Testis (tissue), 2 donors: Measurements from ENCODE around the gene PPP2R2D.

Experiments used
- CTCF ChIP-seq, 3 experiments: fragments of 450-650 bp in 2 of 3; fragments of 200-600 bp in 1 of 3; sonication (generic) in 1 of 3; IDR thresholded peaks; one replicate each; pipeline ENCODE4 v1.5.1; 2016 to 2019; ENCODE audit warnings: antibody characterized with exemption in 3 of 3, mild to moderate bottlenecking in 2 of 3, moderate library complexity in 1 of 3
- POLR2A ChIP-seq: fragments of 450-650 bp; IDR thresholded peaks from one replicate; pipeline ENCODE4 v1.6.1; 2017; ENCODE audit warnings: antibody characterized with exemption, mild to moderate bottlenecking, moderate library complexity

GRCh38 chr10:131938681-131939080 lies 37.9 kb downstream of the PPP2R2D start:
- TF ChIP-seq POLR2A (no peak), CTCF (IDR thresholded peaks at IDR 0.05) (no peak)
